Activated T-helper 17 cell treated with anti-CD3 and anti-CD28 coated beads, Interleukin-2, amount 50 U/mL, for 72 hours (primary cell): ENCODE measurements around the gene UBB. TPM values are rescaled to one million over a fixed set of nuclear protein-coding genes. Genes with fewer than 3 reads are reported as not detected.
A peak's percentile ranks its signal among the peaks of the same experiment; 100 is the strongest.
"Not testable (repeated sequence)": the region's sequence is repeated elsewhere in the genome, so short reads cannot be mapped to it uniquely, and the experiment has no call there.

Experiments used
- ATAC-seq: fragments of 150-1000 bp; cut with Tn5 transposase; replicated peaks from 2 replicates; pipeline ENCODE4 v1.10.0; 2021; ENCODE audit warnings: mild to moderate bottlenecking, moderate library complexity
- H3K27ac Mint-ChIP-seq: one replicate; pipeline ENCODE4 v1.8.0; 2022; ENCODE audit warnings: mixed read lengths
- H3K27me3 Mint-ChIP-seq: one replicate; pipeline ENCODE4 v1.8.0; 2022; ENCODE audit warnings: mixed read lengths
- H3K36me3 Mint-ChIP-seq: one replicate; pipeline ENCODE4 v1.8.0; 2022; ENCODE audit warnings: low read depth, mild to moderate bottlenecking, mixed read lengths
- H3K4me1 Mint-ChIP-seq: one replicate; pipeline ENCODE4 v1.8.0; 2022; ENCODE audit warnings: mixed read lengths
- H3K4me3 Mint-ChIP-seq: one replicate; pipeline ENCODE4 v1.8.0; 2022; ENCODE audit warnings: mild to moderate bottlenecking, mixed read lengths
- H3K9me3 Mint-ChIP-seq: one replicate; pipeline ENCODE4 v1.8.0; 2022; ENCODE audit warnings: mixed read lengths
- total RNA-seq, 2 donors: library from RNA; stranded (reverse); gene quantifications; one replicate each; pipeline ENCODE4 v1.2.3, GENCODE V29; 2022

UBB gene
- total RNA-seq, 2 donors from 2014 or later = 896 to 1,413 TPM

DNA sequence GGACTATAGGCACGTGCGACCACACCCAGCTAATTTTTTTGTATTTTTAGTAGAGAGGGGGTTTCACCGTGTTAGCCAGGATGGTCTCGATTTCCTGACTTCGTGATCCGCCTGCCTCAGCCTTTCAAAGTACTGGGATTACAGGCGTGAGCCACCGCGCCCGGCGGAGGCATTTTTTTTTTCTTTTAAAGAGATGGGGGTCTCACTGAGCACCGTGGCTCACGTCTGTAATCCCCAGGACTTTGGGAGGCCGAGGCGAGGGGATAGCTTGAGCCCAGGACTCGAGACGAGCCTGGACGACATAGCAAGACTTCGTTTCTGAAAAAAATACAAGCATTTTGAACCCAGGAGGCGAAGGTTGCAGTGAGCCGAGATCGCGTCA is 5.2 kb downstream of the UBB start:
- Mint-ChIP-seq H3K4me1 (peaks cover 25% of the 10 kb centered on the region), H3K36me3 (peaks cover 38% of the 10 kb centered on the region), H3K4me3 (peak overlapping the region; percentile 90)
- not testable (repeated sequence) for H3K9me3 Mint-ChIP-seq, H3K27me3 Mint-ChIP-seq, H3K27ac Mint-ChIP-seq, ATAC-seq

DNA sequence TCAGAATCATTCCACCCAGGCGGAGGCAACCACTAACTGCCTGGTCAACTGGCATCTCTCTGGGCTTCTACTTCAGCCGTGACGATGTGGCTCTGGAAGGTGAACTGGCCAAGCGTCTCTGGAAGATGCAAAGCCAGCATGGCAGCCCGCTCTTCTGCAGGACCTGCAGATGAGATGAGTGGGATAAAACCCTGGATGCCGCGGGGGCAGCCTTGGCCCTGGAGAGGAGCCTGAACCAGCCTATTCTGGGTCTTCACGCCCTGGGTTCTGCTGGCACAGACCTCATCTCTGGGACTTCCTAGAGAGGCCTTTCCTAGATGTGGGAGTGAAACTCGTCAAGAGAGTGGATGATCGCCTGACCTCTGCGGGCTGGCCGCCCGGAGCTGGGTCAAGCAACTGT is 10.6 kb downstream of the UBB start:
- no peak for ATAC-seq
- no peaks in the 10 kb centered on the region for H3K4me1 Mint-ChIP-seq
- no peaks in the 10 kb centered on the region for H3K27me3 Mint-ChIP-seq
- no peak overlapping the region for H3K4me3 Mint-ChIP-seq
- no peaks in the 10 kb centered on the region for H3K36me3 Mint-ChIP-seq
- H3K27ac Mint-ChIP-seq = no peak overlapping the region
- no peaks in the 10 kb centered on the region for H3K9me3 Mint-ChIP-seq

DNA sequence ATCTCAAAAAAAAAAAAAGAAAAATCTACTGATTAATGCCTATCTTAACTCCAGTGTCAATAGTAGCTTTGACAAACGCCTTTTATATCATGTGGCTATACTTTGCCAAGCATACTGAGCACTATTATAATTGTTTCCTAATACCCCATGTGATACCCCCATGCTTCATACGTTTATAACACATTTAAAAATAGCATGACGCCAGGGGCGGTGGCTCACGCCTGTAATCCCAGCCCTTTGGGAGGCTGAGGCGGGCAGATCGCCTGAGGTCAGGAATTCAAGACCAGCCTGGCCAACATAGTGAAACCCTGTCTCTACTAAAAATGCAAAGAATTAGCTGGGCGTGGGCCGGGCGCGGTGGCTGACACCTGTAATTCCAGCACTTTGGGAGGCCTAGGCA is 11.6 kb downstream of the UBB start:
- not testable (repeated sequence) for H3K4me1 Mint-ChIP-seq, ATAC-seq, H3K27me3 Mint-ChIP-seq, H3K4me3 Mint-ChIP-seq, H3K9me3 Mint-ChIP-seq, H3K27ac Mint-ChIP-seq, H3K36me3 Mint-ChIP-seq

DNA sequence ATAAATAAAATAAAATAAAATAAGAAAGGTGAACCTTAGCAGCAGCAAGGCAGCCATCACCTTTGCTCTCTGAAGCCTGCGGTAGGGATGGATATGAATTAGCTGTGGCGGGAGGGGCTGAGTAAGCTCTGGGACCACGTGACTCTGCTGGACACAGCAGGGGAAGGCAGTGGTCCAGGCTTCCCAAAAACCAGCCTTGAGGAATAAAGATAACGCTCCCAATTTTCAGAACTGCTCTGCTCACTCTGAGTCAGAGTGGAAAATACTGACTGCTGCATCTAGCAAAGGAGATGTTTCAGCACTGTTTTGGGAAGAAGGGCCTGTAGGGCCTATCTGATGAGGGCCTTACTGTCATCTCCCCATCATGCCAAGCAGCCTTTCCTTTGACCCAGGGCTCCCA is 15.0 kb downstream of the UBB start:
- H3K9me3 Mint-ChIP-seq, ATAC-seq, H3K27me3 Mint-ChIP-seq, H3K36me3 Mint-ChIP-seq, H3K27ac Mint-ChIP-seq, H3K4me3 Mint-ChIP-seq, H3K4me1 Mint-ChIP-seq: not testable (repeated sequence)

DNA sequence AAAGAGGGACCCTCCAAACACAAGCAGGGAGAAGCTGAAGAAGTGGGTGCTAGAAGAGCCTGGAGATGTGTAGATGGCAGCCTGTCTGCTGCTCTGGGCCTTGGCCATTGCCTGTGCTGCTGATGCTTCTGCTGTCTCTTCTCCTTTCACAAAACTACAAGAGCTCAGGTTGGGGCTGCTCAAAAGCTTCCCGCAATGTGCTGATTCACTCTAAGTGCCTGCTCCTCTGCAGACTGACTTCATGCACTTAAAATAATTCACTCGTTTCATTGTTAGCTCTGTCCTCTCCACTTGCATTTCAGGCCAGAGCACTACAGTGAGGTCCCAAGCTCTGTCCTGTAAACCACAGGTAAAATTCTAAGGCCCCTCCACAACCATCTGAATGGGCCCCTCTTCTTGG is 15.8 kb downstream of the UBB start:
- not testable (repeated sequence) for H3K27ac Mint-ChIP-seq, H3K4me3 Mint-ChIP-seq, H3K9me3 Mint-ChIP-seq, H3K36me3 Mint-ChIP-seq, ATAC-seq, H3K27me3 Mint-ChIP-seq, H3K4me1 Mint-ChIP-seq

DNA sequence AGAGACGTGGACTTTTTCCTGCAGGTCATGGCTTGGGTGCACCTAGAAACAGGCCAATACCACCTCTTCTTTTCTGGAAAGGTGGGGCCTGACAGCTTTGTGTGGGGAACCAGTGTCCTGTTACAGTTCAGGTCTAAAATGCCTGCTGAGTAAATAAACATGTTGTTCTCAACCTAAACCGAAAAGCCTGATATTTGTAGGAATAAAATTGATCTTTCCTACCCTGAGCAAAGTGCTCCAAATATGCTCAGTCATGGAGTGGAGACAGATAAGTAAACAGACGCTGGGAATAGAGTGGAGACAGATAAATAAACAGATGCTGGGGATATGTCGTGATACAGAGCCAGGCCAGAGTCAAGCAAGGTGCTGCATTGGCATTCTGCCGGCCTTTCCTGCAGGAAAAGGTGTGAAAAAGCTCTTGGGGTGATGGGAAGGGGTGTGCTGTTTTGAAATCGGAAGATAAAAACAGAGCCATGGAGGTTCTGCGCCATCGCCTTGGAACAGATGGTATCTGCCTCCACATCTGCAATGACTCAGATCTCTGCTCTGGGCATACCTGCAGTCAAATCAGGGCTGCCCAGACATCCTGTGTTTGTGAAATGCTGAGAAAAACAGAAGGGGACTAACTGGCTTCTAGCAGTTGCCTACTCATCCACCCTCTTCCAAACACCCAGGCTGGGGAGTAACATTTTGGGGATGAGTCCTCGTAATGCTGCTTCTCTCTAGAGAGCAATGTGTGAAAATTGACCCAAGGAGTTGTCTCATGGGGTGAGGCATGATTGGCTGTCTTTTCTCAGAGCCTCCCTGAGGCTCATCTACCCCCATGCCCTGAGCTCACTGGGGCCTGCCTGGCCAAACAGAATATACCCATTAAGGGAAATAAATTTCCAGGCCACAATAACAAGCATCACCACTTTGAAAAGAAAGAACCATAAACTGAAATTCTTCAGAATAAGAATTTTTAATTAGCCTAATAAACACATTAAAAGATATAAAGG is 17.7 kb downstream of the UBB start:
- H3K4me1 Mint-ChIP-seq = peaks cover 6% of the 10 kb centered on the region
- no peaks in the 10 kb centered on the region for H3K9me3 Mint-ChIP-seq
- no peaks in the 10 kb centered on the region for H3K36me3 Mint-ChIP-seq
- peak; percentile 77 for ATAC-seq
- H3K4me3 Mint-ChIP-seq = no peak overlapping the region
- peak overlapping the region; percentile 28 for H3K27ac Mint-ChIP-seq
- H3K27me3 Mint-ChIP-seq = no peaks in the 10 kb centered on the region

DNA sequence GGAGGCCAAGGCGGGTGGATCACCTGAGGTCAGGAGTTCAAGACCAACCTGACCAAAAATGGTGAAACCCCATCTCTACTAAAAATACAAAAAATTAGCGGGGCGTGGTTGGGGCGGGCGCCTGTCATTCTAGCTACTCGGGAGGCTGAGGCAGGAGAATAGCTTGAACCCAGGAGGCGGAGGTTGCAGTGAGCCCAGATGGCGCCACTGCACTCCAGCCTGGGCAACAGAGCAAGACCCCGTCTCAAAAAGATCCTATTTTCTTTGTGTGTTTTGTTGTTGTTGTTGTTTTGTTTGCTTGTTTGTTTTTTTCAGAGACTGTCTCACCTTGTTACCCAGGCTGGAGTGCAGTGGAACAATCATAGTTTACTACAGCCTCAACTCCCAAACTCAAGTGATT is 23.0 kb downstream of the UBB start:
- not testable (repeated sequence) for H3K4me1 Mint-ChIP-seq, ATAC-seq, H3K4me3 Mint-ChIP-seq, H3K9me3 Mint-ChIP-seq, H3K27me3 Mint-ChIP-seq, H3K36me3 Mint-ChIP-seq, H3K27ac Mint-ChIP-seq

DNA sequence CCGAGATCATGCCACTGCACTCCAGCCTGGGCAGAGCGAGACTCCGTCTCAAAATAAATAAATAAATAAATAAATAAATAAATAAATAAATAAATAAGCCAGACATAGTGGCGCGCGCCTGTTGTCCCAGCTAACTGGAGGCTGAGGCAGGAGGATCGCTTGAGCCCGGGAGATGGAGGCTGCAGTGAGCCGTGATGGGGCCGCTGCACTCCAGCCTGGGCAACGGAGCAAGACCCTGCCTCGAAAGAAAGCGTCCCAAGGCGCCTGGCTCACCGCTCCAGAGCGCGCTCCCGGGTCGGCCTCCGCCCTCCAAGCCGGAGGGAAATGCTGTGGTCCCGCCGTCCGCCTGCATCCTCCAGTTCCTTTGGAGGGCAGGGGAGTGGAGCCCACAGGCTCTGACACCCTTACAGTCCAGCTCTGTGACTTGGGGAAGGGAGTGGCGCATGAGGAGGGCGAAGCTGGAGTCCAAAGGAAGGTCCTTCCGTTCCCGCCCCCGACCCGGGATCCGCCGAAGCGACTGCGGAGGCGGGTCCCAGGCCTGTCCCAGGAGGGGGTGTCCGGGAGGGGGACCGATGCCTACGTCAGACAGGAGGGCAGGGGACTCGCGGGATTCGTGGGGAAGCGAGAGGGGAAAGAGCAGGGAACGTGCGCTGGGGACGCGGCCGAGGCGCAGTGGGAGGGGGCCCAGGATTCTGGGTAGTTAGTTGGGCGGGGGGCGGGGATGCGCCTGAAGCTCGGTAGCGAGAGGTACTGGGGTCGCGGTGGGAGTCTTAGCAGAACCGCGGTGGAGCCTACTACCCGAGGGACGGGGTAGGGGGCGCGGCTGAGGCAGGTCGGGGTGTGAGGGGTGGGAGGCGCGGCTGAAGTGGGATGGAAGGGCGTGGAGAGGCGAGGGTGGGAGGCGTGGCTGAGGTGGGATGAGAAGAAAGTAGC is 26.1 kb downstream of the UBB start:
- H3K27me3 Mint-ChIP-seq = peaks cover 8% of the 10 kb centered on the region
- no peaks in the 10 kb centered on the region for H3K36me3 Mint-ChIP-seq
- H3K4me1 Mint-ChIP-seq = peaks cover 4% of the 10 kb centered on the region
- H3K4me3 Mint-ChIP-seq = peak overlapping the region; percentile 54
- H3K9me3 Mint-ChIP-seq = no peaks in the 10 kb centered on the region
- no peak overlapping the region for H3K27ac Mint-ChIP-seq
- peak; percentile 34 for ATAC-seq

DNA sequence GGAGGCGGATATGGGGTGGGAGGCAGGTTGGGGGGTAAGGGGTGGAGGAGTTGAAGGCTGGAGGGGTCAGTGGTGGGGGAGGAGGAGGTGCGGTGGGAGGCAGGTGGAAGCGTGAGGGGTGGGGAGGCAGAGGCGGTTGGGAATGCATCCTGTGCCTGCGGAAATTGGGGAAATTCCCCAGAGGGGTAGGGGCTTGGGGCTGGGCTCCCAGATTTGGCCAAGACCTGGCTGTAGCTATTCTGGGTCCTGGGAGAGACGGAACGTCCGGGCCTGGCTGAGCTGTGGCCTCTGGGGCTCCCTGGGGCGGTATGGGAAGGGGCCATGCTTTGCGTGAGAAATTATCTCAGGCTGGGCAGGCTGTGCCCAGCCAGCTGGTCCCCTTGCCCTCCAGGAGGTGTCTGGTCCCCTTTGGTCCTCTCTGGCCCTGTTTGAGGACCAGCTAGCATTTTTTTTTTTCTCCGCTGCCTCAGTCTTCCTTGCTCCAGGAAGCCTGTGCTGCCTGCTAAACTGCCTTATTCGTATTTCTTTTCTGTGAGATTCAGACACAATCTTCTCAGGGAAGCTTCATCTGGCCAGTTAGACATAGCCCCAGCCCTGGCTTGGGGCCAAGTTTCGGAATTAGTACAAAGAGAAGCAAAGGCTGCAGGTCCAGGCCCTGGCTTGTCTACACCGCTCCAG is 27.2 kb downstream of the UBB start:
- peaks cover 4% of the 10 kb centered on the region for H3K4me1 Mint-ChIP-seq
- H3K27ac Mint-ChIP-seq = no peak overlapping the region
- ATAC-seq = peak; percentile 59
- no peaks in the 10 kb centered on the region for H3K9me3 Mint-ChIP-seq
- no peaks in the 10 kb centered on the region for H3K36me3 Mint-ChIP-seq
- H3K4me3 Mint-ChIP-seq = peak overlapping the region; percentile 26
- peaks cover 8% of the 10 kb centered on the region for H3K27me3 Mint-ChIP-seq

DNA sequence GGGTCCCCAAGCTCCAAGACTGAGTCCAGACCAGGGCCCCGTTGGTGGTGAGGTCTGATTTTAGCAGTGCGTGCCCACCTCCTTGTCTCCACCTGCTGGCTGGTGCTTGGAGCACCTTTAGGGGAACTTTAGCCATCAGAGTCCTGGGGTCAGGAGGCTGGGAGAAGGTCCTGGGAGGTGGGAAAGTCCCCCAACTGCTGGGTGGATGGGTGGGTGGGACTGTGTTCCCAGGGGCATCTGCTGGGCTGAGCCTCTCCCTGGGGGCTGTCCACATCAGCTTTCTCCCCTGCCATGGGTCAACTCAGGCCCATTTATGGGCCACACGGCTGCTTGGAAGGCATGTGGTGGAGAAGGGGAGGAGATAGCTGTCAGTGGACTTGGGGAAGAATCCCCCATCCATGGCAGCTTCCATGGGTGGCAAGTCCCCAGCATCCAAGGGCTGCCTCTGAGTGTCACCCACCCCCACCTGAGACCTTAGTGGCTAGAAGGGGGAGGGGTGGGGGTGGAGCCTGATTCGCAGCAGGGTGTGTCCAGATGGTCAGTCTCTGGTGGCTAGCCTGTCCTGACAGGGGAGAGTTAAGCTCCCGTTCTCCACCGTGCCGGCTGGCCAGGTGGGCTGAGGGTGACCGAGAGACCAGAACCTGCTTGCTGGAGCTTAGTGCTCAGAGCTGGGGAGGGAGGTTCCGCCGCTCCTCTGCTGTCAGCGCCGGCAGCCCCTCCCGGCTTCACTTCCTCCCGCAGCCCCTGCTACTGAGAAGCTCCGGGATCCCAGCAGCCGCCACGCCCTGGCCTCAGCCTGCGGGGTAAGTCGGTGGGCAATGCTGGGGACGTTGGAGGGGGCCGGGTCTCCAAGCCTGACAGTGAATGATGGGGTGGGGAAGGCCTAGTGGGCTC is 34.4 kb downstream of the UBB start, which contains the start of gene TRPV2:
TSS of gene TRPV2 (plus strand) at position 541 of the 894 bp plus-strand sequence. CDS start 2,098 bp downstream, outside the sequence.
- Mint-ChIP-seq H3K4me1 (peaks cover 25% of the 10 kb centered on the region), H3K9me3 (no peaks in the 10 kb centered on the region), H3K36me3 (peaks cover 33% of the 10 kb centered on the region), H3K4me3 (peak within 1 kb of the TSS; percentile 98), H3K27ac (peak within 1 kb of the TSS; percentile 98), H3K27me3 (no peaks in the 10 kb centered on the region)
- ATAC-seq = peak; percentile 22

DNA sequence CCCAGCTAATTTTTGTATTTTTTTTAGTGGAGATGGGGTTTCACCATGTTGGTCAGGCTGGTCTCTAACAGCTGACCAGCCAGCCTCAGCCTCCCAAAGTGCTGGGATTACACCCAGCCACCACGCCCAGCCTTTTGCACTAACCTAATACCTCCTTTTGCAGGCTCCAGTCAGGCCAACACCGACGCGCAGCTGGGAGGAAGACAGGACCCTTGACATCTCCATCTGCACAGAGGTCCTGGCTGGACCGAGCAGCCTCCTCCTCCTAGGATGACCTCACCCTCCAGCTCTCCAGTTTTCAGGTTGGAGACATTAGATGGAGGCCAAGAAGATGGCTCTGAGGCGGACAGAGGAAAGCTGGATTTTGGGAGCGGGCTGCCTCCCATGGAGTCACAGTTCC is 36.5 kb downstream of the UBB start:
- Mint-ChIP-seq H3K4me3 (peak overlapping the region; percentile 98), H3K4me1 (peaks cover 25% of the 10 kb centered on the region)
- no peak for ATAC-seq

DNA sequence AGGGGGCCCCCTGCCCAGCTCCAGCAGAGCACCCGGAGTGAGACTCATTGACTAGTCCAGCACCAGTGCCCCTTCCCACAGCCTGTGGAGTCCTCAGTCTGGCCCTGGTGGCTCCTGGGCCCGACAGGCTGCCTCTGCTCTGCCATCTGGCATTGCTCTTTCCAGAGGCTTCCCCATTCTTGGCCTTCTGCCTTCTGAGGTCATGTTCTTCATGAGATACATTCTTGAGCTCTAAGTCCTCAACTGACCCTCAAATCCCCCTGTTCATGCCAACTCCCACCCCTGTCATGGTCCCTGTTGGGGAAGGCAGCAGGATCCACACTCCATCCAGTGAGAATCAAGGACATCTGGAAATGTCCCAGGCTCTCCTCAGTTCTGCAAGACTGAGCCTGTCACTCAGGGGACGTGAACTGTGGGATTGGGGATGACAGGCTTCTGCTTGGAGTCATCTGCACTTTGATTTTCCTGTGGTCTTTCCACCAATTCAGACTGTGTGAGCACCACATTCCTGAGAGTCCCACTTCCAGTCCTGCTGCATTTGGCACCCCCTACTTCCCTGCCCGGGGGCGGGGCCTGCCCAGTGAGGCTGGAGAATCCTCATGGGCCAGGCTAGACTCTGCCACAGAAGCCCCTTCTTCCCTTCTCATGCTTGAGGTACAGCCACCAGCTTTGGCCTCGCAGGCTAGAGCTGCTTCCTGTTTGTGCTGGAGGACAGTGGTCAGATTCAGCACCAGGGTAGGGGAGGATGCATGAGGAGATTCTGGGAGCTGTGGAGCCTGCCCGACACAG is 37.2 kb downstream of the UBB start:
- no peak for ATAC-seq
- Mint-ChIP-seq H3K27ac (peak overlapping the region; percentile 98), H3K4me3 (peak overlapping the region; percentile 98), H3K9me3 (no peaks in the 10 kb centered on the region), H3K27me3 (no peaks in the 10 kb centered on the region), H3K4me1 (peaks cover 25% of the 10 kb centered on the region), H3K36me3 (peaks cover 60% of the 10 kb centered on the region)

More for the DNA sequence above, 36.5 kb downstream of the UBB start:
- H3K9me3 Mint-ChIP-seq = no peaks in the 10 kb centered on the region
- peaks cover 53% of the 10 kb centered on the region for H3K36me3 Mint-ChIP-seq
- peak overlapping the region; percentile 98 for H3K27ac Mint-ChIP-seq
- H3K27me3 Mint-ChIP-seq = no peaks in the 10 kb centered on the region

DNA sequence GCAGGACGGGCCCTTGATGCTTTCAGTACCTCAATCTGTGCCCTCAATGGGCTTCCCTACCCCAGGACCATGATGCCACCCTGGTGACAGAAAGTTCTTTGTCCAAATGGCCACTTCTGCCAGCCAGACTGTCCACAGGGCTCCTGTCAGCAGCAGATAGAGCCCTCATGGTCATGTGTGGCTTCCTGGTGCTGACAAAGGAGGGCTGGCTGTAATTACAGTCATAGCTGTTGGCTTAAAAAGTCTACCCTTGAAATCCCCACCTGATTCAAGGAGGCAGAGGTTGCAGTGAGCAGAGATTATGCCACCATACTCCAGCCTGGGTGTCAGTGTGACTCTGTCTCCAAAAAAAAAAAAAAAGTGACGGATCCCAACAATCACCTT is 37.8 kb downstream of the UBB start:
- peak; percentile 38 for ATAC-seq
- Mint-ChIP-seq H3K9me3 (no peaks in the 10 kb centered on the region), H3K4me1 (peaks cover 25% of the 10 kb centered on the region)

More for the DNA sequence above, 37.8 kb downstream of the UBB start:
- Mint-ChIP-seq H3K27me3 (no peaks in the 10 kb centered on the region), H3K36me3 (peaks cover 66% of the 10 kb centered on the region), H3K27ac (peak overlapping the region; percentile 98), H3K4me3 (peak overlapping the region; percentile 98)
